Endothelial cell of umbilical vein (primary cell): ENCODE results near the gene GRM8.

Experiments used
- EZH2 ChIP-seq: IDR thresholded peaks from 2 replicates; pipeline ENCODE4 v1.6.1; 2012; ENCODE audit warnings: borderline replicate concordance, low read depth, mild to moderate bottlenecking, moderate library complexity, low read length, inconsistent platforms; ENCODE audit not compliant: severe bottlenecking
- GATA2 ChIP-seq: IDR thresholded peaks from 2 replicates; pipeline ENCODE4 v1.7.0; 2011; ENCODE audit warnings: low read depth, mild to moderate bottlenecking, moderate library complexity, mixed read lengths, low read length; ENCODE audit not compliant: insufficient read length, insufficient read depth
- JUN ChIP-seq: IDR thresholded peaks from 2 replicates; pipeline ENCODE4 v1.6.1; 2011; ENCODE audit warnings: borderline replicate concordance, low read depth; ENCODE audit not compliant: insufficient read length, insufficient read depth
- MAX ChIP-seq: IDR thresholded peaks from 2 replicates; pipeline ENCODE4 v1.6.1; 2011; ENCODE audit not compliant: insufficient read depth, insufficient read length
- MYC ChIP-seq: IDR thresholded peaks from one replicate; pipeline ENCODE4 v1.6.1; 2011; ENCODE audit warnings: mild to moderate bottlenecking, low read depth, low read length
- POLR2A ChIP-seq: IDR thresholded peaks from 2 replicates; pipeline ENCODE4 v1.6.1; 2012; ENCODE audit warnings: low read depth, mild to moderate bottlenecking, control low read depth, low read length
- POLR2AphosphoS5 ChIP-seq: IDR thresholded peaks from 2 replicates; pipeline ENCODE4 v1.6.1; 2012; ENCODE audit warnings: low read depth, mild to moderate bottlenecking, control low read depth, low read length, moderate library complexity; ENCODE audit not compliant: insufficient read depth
- TF ChIP-seq, protein P1 (sequence below), 2 donors: IDR thresholded peaks; 1 replicate in 1 of 2; 2 replicates in 1 of 2; pipeline ENCODE4 v1.5.1; 2011; ENCODE audit warnings: low read length in 2 of 2, mild to moderate bottlenecking in 2 of 2, moderate library complexity in 2 of 2, control low read depth in 1 of 2, inconsistent platforms in 1 of 2, low read depth in 1 of 2; ENCODE audit not compliant: insufficient read depth in 1 of 2; ENCODE audit errors: extremely low read depth in 1 of 2

DNA sequence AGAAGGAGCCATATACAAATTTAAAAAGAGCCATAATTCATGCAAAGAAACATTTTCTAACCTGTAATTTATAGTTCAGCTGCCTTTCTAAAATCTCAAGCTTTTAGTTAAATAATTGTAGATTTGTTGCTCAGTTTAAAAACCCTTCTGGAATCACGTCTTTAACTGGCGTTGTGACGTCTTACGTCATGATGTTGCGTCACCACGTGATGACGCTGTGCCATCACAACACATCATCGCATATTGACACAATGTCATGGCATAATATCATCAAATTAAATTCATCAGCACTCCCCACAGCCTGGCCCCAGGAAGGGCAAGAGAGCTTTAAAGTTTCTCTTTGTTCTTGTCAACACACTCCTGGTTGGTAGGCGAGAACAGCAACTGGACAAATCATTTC lies 194.8 kb downstream of the GRM8 start:
- TF ChIP-seq, protein P1, sequence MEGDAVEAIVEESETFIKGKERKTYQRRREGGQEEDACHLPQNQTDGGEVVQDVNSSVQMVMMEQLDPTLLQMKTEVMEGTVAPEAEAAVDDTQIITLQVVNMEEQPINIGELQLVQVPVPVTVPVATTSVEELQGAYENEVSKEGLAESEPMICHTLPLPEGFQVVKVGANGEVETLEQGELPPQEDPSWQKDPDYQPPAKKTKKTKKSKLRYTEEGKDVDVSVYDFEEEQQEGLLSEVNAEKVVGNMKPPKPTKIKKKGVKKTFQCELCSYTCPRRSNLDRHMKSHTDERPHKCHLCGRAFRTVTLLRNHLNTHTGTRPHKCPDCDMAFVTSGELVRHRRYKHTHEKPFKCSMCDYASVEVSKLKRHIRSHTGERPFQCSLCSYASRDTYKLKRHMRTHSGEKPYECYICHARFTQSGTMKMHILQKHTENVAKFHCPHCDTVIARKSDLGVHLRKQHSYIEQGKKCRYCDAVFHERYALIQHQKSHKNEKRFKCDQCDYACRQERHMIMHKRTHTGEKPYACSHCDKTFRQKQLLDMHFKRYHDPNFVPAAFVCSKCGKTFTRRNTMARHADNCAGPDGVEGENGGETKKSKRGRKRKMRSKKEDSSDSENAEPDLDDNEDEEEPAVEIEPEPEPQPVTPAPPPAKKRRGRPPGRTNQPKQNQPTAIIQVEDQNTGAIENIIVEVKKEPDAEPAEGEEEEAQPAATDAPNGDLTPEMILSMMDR (IDR thresholded peaks at IDR 0.05; ENCODE audit: extremely low read depth in 1 of 2, insufficient read depth in 1 of 2, low read depth in 1 of 2, low read length in 2 of 2): no peak
- TF ChIP-seq POLR2A: no peak
- no peak for TF ChIP-seq MAX
- TF ChIP-seq EZH2: no peak
- TF ChIP-seq JUN: no peak
- TF ChIP-seq POLR2AphosphoS5: no peak
- TF ChIP-seq MYC: no peak
- TF ChIP-seq GATA2: no peak
